Measurements from ENCODE around the gene CHTF18.

Gene CHTF18

DNA sequence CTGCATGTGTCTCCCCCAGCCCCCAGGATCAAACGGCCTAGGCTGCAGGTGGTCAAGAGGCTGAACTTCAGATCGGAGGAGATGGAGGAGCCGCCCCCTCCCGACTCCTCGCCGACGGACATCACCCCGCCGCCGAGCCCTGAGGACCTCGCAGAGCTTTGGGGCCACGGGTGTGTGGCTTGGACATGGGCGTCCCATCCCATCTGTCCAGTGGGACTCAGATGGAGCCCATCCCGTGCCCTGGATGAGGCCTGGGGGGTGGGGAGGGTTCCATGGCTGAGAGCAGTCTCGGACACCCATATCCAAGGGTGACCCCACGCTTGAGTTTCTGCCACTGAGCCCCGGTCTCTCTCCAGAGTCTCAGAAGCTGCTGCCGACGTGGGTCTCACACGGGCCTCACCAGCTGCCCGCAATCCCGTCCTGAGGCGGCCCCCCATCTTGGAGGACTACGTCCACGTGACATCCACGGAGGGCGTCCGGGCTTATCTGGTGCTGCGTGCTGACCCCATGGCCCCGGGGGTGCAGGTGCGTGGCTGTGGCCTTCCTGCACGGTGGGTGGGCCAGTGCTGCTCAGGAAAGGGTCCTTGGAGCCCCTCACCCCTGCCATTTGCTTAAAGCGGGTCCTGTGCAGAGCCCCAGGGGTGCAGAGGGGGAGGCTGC, 901 bp downstream of the CHTF18 start:
- no peak overlapping the region for H3K14ac ChIP-seq (ENCODE audit: low read length in 2 of 2)
- no peaks in the 10 kb centered on the region for H3K27me3 ChIP-seq (ENCODE audit: control insufficient read depth in 1 of 2, insufficient read depth in 1 of 2, low read length in 2 of 2)
- no peak overlapping the region for H4K8ac ChIP-seq (ENCODE audit: low read length)
- H2BK120ac ChIP-seq (ENCODE audit: low read depth, low read length), result no peak overlapping the region
- no peak for DNase-seq
- no peak overlapping the region for H4K91ac ChIP-seq (ENCODE audit: low read length)
- no peak overlapping the region for H2AFZ ChIP-seq (ENCODE audit: low read depth, low read length)
- H3K4me2 ChIP-seq (ENCODE audit: low read length, poor library complexity, severe bottlenecking), result peak overlapping the region; percentile 78
- peaks cover 27% of the 10 kb centered on the region for H3K4me1 ChIP-seq (ENCODE audit: control insufficient read depth, insufficient read depth, low read depth, low read length)
- WGBS, result 72% methylated on average over 33 of the region's 33 CpGs
- H3K9ac ChIP-seq (ENCODE audit: low read length), result peak overlapping the region; percentile 81
- H3K23ac ChIP-seq (ENCODE audit: low read length in 2 of 2), result no peak overlapping the region
- H3K4ac ChIP-seq (ENCODE audit: low read depth in 1 of 2, low read length in 2 of 2), result no peak overlapping the region
- no peak overlapping the region for H2BK5ac ChIP-seq (ENCODE audit: low read depth, low read length, poor library complexity, severe bottlenecking)
- H3K79me1 ChIP-seq (replicated peaks; ENCODE audit: low read length, poor library complexity, severe bottlenecking), result peaks cover 39% of the 10 kb centered on the region
- H2BK15ac ChIP-seq (ENCODE audit: low read depth, poor library complexity, severe bottlenecking), result no peak overlapping the region
- H3K27ac ChIP-seq (ENCODE audit: low read length, poor library complexity, severe bottlenecking), result no peak overlapping the region
- peak overlapping the region; percentile 84 for H3K4me3 ChIP-seq (ENCODE audit: insufficient read depth in 1 of 2, low read depth in 1 of 2, low read length in 2 of 2)
- no peaks in the 10 kb centered on the region for H3K9me3 ChIP-seq (ENCODE audit: control insufficient read depth, low read length)
- H2AK5ac ChIP-seq (ENCODE audit: low read length, severe bottlenecking), result no peak overlapping the region
- H3K36me3 ChIP-seq (ENCODE audit: control insufficient read depth in 1 of 2, insufficient read depth in 2 of 2, low read depth in 1 of 2, low read length in 2 of 2), result peaks cover 8 to 85% of the 10 kb centered on the region in 2 experiments
- no peak overlapping the region for H2BK12ac ChIP-seq (ENCODE audit: low read length in 2 of 2)
- H3K18ac ChIP-seq (ENCODE audit: low read depth in 1 of 2, low read length in 2 of 2), result no peak overlapping the region

DNA sequence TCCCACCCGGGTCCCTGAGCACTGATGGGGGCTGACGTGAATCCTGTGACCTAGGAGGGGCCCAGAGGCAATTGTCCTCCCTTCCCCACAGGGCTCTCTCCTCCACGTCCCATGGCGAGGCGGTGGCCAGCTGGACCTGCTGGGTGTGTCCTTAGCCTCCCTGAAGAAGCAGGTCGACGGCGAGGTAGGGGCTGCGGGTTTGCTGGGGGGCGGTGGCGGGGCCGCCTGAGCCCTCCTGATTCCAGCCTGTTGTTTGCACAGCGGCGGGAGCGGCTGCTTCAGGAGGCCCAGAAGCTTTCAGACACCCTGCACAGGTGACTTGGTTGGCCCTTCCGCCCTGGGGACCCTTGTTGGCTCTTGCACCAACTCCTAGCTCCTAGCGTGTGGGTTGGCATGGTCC, 1.7 kb downstream of the CHTF18 start:
- Histone ChIP-seq H3K4ac (ENCODE audit: low read depth in 1 of 2, low read length in 2 of 2) (no peak overlapping the region), H3K79me1 (replicated peaks; ENCODE audit: low read length, poor library complexity, severe bottlenecking) (peaks cover 39% of the 10 kb centered on the region), H3K14ac (ENCODE audit: low read length in 2 of 2) (no peak overlapping the region), H3K27ac (ENCODE audit: low read length, poor library complexity, severe bottlenecking) (no peak overlapping the region), H2BK5ac (ENCODE audit: low read depth, low read length, poor library complexity, severe bottlenecking) (no peak overlapping the region), H3K9ac (ENCODE audit: low read length) (no peak overlapping the region), H4K91ac (ENCODE audit: low read length) (no peak overlapping the region), H3K36me3 (ENCODE audit: control insufficient read depth in 1 of 2, insufficient read depth in 2 of 2, low read depth in 1 of 2, low read length in 2 of 2) (peaks cover 8 to 85% of the 10 kb centered on the region in 2 experiments), H3K18ac (ENCODE audit: low read depth in 1 of 2, low read length in 2 of 2) (no peak overlapping the region), H3K4me2 (ENCODE audit: low read length, poor library complexity, severe bottlenecking) (no peak overlapping the region), H2BK12ac (ENCODE audit: low read length in 2 of 2) (no peak overlapping the region), H2AK5ac (ENCODE audit: low read length, severe bottlenecking) (no peak overlapping the region), H3K23ac (ENCODE audit: low read length in 2 of 2) (no peak overlapping the region), H3K27me3 (ENCODE audit: control insufficient read depth in 1 of 2, insufficient read depth in 1 of 2, low read length in 2 of 2) (no peaks in the 10 kb centered on the region), H3K4me3 (ENCODE audit: insufficient read depth in 1 of 2, low read depth in 1 of 2, low read length in 2 of 2) (no peak overlapping the region), H2BK120ac (ENCODE audit: low read depth, low read length) (no peak overlapping the region), H2BK15ac (ENCODE audit: low read depth, poor library complexity, severe bottlenecking) (no peak overlapping the region), H4K8ac (ENCODE audit: low read length) (no peak overlapping the region), H3K9me3 (ENCODE audit: control insufficient read depth, low read length) (no peaks in the 10 kb centered on the region), H2AFZ (ENCODE audit: low read depth, low read length) (no peak overlapping the region), H3K4me1 (ENCODE audit: control insufficient read depth, insufficient read depth, low read depth, low read length) (peaks cover 27% of the 10 kb centered on the region)
- 99% methylated on average over 17 of the region's 17 CpGs for WGBS
- DNase-seq, result no peak

DNA sequence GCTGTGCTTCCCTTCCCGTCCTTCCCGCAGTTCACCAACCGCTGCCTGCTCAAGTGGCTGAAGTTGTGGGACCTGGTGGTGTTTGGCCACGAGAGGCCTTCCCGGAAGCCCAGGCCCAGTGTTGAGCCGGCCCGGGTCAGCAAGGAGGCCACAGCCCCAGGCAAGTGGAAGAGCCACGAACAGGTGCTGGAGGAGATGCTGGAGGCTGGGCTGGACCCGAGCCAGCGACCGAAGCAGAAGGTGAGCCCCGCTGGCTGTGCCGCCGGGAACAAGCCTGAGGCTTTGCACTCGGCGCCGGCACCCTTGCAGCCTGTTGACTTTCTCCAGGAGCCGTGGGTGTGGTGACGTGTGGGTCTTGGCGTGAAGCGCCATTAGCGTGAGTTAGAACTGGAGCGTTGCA, 2.7 kb downstream of the CHTF18 start:
- H3K14ac ChIP-seq (ENCODE audit: low read length in 2 of 2), result no peak overlapping the region
- no peak overlapping the region for H2AK5ac ChIP-seq (ENCODE audit: low read length, severe bottlenecking)
- H3K4me2 ChIP-seq (ENCODE audit: low read length, poor library complexity, severe bottlenecking), result no peak overlapping the region
- H3K4ac ChIP-seq (ENCODE audit: low read depth in 1 of 2, low read length in 2 of 2), result no peak overlapping the region
- H2BK12ac ChIP-seq (ENCODE audit: low read length in 2 of 2), result no peak overlapping the region
- peaks cover 6 to 82% of the 10 kb centered on the region in 2 experiments for H3K36me3 ChIP-seq (ENCODE audit: control insufficient read depth in 1 of 2, insufficient read depth in 2 of 2, low read depth in 1 of 2, low read length in 2 of 2)
- no peak overlapping the region for H3K4me3 ChIP-seq (ENCODE audit: insufficient read depth in 1 of 2, low read depth in 1 of 2, low read length in 2 of 2)
- DNase-seq, result no peak
- no peak overlapping the region for H2AFZ ChIP-seq (ENCODE audit: low read depth, low read length)
- H3K9ac ChIP-seq (ENCODE audit: low read length), result no peak overlapping the region
- H3K4me1 ChIP-seq (ENCODE audit: control insufficient read depth, insufficient read depth, low read depth, low read length), result peaks cover 24% of the 10 kb centered on the region
- H3K27ac ChIP-seq (ENCODE audit: low read length, poor library complexity, severe bottlenecking), result no peak overlapping the region
- no peak overlapping the region for H4K8ac ChIP-seq (ENCODE audit: low read length)
- no peak overlapping the region for H3K23ac ChIP-seq (ENCODE audit: low read length in 2 of 2)
- H3K27me3 ChIP-seq (ENCODE audit: control insufficient read depth in 1 of 2, insufficient read depth in 1 of 2, low read length in 2 of 2), result no peaks in the 10 kb centered on the region
- H2BK120ac ChIP-seq (ENCODE audit: low read depth, low read length), result no peak overlapping the region
- H4K91ac ChIP-seq (ENCODE audit: low read length), result no peak overlapping the region
- H2BK15ac ChIP-seq (ENCODE audit: low read depth, poor library complexity, severe bottlenecking), result no peak overlapping the region
- 97% methylated on average over 23 of the region's 23 CpGs for WGBS
- no peak overlapping the region for H3K18ac ChIP-seq (ENCODE audit: low read depth in 1 of 2, low read length in 2 of 2)
- H2BK5ac ChIP-seq (ENCODE audit: low read depth, low read length, poor library complexity, severe bottlenecking), result no peak overlapping the region
- H3K79me1 ChIP-seq (replicated peaks; ENCODE audit: low read length, poor library complexity, severe bottlenecking), result peaks cover 34% of the 10 kb centered on the region
- no peaks in the 10 kb centered on the region for H3K9me3 ChIP-seq (ENCODE audit: control insufficient read depth, low read length)

DNA sequence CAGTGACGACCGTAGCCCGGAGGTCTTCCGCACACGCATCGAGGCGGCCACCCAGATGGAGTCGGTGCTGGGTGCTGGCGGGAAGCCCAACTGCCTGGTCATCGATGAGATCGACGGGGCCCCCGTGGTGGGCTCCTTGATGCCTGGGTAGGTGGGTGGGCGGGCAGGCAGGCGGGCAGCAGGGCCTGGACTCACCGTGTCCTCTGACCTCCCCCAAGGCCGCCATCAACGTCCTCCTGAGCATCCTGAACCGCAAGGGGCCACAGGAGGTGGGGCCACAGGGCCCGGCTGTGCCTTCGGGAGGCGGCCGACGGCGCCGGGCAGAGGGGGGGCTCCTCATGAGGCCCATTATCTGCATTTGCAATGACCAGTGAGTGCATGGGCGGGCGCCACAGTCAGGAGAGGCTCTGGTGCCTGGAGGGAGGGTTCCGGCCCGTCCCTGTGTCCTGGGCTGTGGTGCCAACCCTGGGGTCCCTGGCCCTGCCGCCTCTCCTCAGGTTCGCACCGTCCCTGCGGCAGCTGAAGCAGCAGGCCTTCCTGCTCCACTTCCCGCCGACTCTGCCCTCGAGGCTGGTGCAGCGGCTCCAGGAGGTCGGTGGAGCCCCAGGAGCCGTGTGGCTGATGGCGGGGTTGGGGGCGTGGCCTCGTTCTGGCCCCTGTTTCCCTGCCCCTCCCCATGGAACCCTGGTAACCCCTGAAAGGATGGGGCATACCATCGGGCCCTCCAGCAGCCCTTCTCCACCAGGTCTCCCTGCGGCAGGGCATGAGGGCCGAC, 4.0 kb downstream of the CHTF18 start:
- DNase-seq, result no peak
- peaks cover 15% of the 10 kb centered on the region for H3K4me1 ChIP-seq (ENCODE audit: control insufficient read depth, insufficient read depth, low read depth, low read length)
- H4K91ac ChIP-seq (ENCODE audit: low read length), result no peak overlapping the region
- H2AFZ ChIP-seq (ENCODE audit: low read depth, low read length), result no peak overlapping the region
- H2BK12ac ChIP-seq (ENCODE audit: low read length in 2 of 2), result no peak overlapping the region
- H3K4me3 ChIP-seq (ENCODE audit: insufficient read depth in 1 of 2, low read depth in 1 of 2, low read length in 2 of 2), result no peak overlapping the region
- H3K27ac ChIP-seq (ENCODE audit: low read length, poor library complexity, severe bottlenecking), result no peak overlapping the region
- H3K18ac ChIP-seq (ENCODE audit: low read depth in 1 of 2, low read length in 2 of 2), result no peak overlapping the region
- H2BK15ac ChIP-seq (ENCODE audit: low read depth, poor library complexity, severe bottlenecking), result no peak overlapping the region
- H3K9ac ChIP-seq (ENCODE audit: low read length), result no peak overlapping the region
- no peak overlapping the region for H3K4me2 ChIP-seq (ENCODE audit: low read length, poor library complexity, severe bottlenecking)
- H3K9me3 ChIP-seq (ENCODE audit: control insufficient read depth, low read length), result no peaks in the 10 kb centered on the region
- H3K23ac ChIP-seq (ENCODE audit: low read length in 2 of 2), result no peak overlapping the region
- no peak overlapping the region for H3K14ac ChIP-seq (ENCODE audit: low read length in 2 of 2)
- no peak overlapping the region for H3K4ac ChIP-seq (ENCODE audit: low read depth in 1 of 2, low read length in 2 of 2)
- 95% methylated on average over 46 of the region's 46 CpGs for WGBS
- no peak overlapping the region for H4K8ac ChIP-seq (ENCODE audit: low read length)
- H2BK5ac ChIP-seq (ENCODE audit: low read depth, low read length, poor library complexity, severe bottlenecking), result no peak overlapping the region
- peaks cover 0 to 82% of the 10 kb centered on the region in 2 experiments for H3K36me3 ChIP-seq (ENCODE audit: control insufficient read depth in 1 of 2, insufficient read depth in 2 of 2, low read depth in 1 of 2, low read length in 2 of 2)
- no peak overlapping the region for H2AK5ac ChIP-seq (ENCODE audit: low read length, severe bottlenecking)
- no peaks in the 10 kb centered on the region for H3K27me3 ChIP-seq (ENCODE audit: control insufficient read depth in 1 of 2, insufficient read depth in 1 of 2, low read length in 2 of 2)
- H3K79me1 ChIP-seq (replicated peaks; ENCODE audit: low read length, poor library complexity, severe bottlenecking), result peaks cover 31% of the 10 kb centered on the region
- no peak overlapping the region for H2BK120ac ChIP-seq (ENCODE audit: low read depth, low read length)
